ENCODE data around the gene CHST9.
"Not testable (repeated sequence)": the region's sequence is repeated elsewhere in the genome, so short reads cannot be mapped to it uniquely, and the experiment has no call there.

CHST9 gene

GRCh38 chr18:27094621-27095020 lies 90.5 kb downstream of the CHST9 start:
- CTCF ChIA-PET: no interaction called here
- TF ChIP-seq, protein P1, sequence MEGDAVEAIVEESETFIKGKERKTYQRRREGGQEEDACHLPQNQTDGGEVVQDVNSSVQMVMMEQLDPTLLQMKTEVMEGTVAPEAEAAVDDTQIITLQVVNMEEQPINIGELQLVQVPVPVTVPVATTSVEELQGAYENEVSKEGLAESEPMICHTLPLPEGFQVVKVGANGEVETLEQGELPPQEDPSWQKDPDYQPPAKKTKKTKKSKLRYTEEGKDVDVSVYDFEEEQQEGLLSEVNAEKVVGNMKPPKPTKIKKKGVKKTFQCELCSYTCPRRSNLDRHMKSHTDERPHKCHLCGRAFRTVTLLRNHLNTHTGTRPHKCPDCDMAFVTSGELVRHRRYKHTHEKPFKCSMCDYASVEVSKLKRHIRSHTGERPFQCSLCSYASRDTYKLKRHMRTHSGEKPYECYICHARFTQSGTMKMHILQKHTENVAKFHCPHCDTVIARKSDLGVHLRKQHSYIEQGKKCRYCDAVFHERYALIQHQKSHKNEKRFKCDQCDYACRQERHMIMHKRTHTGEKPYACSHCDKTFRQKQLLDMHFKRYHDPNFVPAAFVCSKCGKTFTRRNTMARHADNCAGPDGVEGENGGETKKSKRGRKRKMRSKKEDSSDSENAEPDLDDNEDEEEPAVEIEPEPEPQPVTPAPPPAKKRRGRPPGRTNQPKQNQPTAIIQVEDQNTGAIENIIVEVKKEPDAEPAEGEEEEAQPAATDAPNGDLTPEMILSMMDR (IDR thresholded peaks at IDR 0.05; ENCODE audit: insufficient read depth, low read length, missing control alignments): no peak
- no peak for DNase-seq (ENCODE audit: low read depth, low spot score)
- POLR2A ChIA-PET: no interaction called here
- H3K4me3 ChIP-seq (ENCODE audit: low read depth, low read length): no peak overlapping the region

- POLR2A ChIA-PET; CTCF ChIA-PET; DNase-seq (ENCODE audit: low read depth, low spot score); H3K4me3 ChIP-seq (ENCODE audit: low read depth, low read length): not testable (repeated sequence)
Observed at GRCh38 chr18:27093290-27093689, 91.8 kb downstream of the CHST9 start.

- DNase-seq (ENCODE audit: low read depth, low spot score): no peak
- ChIA-PET CTCF (no interaction called here), POLR2A (no interaction called here)
- TF ChIP-seq, protein P1 (IDR thresholded peaks at IDR 0.05; ENCODE audit: insufficient read depth, low read length, missing control alignments): no peak
- no peak overlapping the region for H3K4me3 ChIP-seq (ENCODE audit: low read depth, low read length)
Observed at GRCh38 chr18:27081701-27082100, 103.4 kb downstream of the CHST9 start.

GRCh38 chr18:27075828-27076227 lies 109.3 kb downstream of the CHST9 start:
- TF ChIP-seq, protein P1 (IDR thresholded peaks at IDR 0.05; ENCODE audit: insufficient read depth, low read length, missing control alignments): no peak
- no peak overlapping the region for H3K4me3 ChIP-seq (ENCODE audit: low read depth, low read length)
- POLR2A ChIA-PET: no interaction called here
- DNase-seq (ENCODE audit: low read depth, low spot score): no peak
- CTCF ChIA-PET: no interaction called here

DNA sequence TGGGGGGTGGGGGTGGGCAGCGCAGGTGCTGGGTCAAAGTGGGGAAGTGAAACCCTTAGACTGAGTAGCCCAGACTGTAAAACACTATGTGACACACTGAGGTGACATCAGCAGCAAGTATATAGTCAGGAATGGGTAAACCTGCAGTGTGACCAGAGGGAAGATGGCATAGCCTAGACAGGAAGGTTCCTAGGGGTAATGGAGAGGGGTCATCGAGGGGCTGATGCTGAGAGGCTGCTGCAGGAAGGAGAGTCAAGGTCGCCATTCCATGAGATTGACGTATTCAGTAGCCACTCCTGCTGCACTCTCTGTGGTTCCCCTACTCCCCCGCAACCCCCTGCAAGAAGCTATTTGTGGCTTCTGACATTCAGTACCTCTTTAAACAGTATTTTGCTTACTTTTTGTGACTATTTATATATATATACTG lies 111.7 kb downstream of the CHST9 start:
- CTCF ChIA-PET: no interaction called here
- no peak for DNase-seq (ENCODE audit: low read depth, low spot score)
- TF ChIP-seq, protein P1 (IDR thresholded peaks at IDR 0.05; ENCODE audit: insufficient read depth, low read length, missing control alignments): no peak
- H3K4me3 ChIP-seq (ENCODE audit: low read depth, low read length): no peak overlapping the region
- POLR2A ChIA-PET: no interaction called here

DNA sequence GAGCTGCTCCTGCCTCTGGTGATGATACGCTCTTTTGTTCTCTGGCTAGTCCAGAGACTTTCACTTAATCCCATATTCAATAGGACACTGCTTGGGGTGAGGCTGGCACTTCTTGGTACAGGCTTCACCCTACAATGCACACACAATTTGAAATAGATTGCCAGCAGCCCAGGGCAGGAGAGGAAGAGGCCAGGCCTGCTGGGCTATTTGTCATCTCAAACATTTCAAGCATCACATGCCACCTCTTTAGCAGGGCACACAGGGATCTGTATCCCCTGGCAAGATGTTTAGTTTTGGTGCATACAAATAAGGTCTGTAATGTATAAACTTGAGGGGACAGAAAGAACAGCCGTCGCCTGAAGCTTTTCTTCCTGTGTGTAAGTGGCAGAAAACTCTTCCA lies 120.4 kb downstream of the CHST9 start:
- DNase-seq (ENCODE audit: low read depth, low spot score): no peak
- ChIA-PET POLR2A (no interaction called here), CTCF (no interaction called here)
- TF ChIP-seq, protein P1 (IDR thresholded peaks at IDR 0.05; ENCODE audit: insufficient read depth, low read length, missing control alignments): no peak
- H3K4me3 ChIP-seq (ENCODE audit: low read depth, low read length): no peak overlapping the region

- TF ChIP-seq, protein P1 (IDR thresholded peaks at IDR 0.05; ENCODE audit: insufficient read depth, low read length, missing control alignments): no peak
- POLR2A ChIA-PET: no interaction called here
- DNase-seq (ENCODE audit: low read depth, low spot score): no peak
- no peak overlapping the region for H3K4me3 ChIP-seq (ENCODE audit: low read depth, low read length)
- CTCF ChIA-PET: no interaction called here
Observed at GRCh38 chr18:27062802-27063201, 122.3 kb downstream of the CHST9 start.
